Ovary (tissue), 3 donors: ENCODE data around the gene PNMT.

Experiments used
- EP300 ChIP-seq: sonication (generic); formaldehyde crosslinking; IDR thresholded peaks from one replicate; pipeline ENCODE4 v1.6.1; 2017; ENCODE audit warnings: antibody characterized with exemption
- TF ChIP-seq, protein P1 (sequence below), 3 donors: fragments of 450-650 bp in 2 of 3; fragments of 200-600 bp in 1 of 3; IDR thresholded peaks; one replicate each; pipeline versions ENCODE4 v1.5.1 to v1.8.0; 2016 to 2022; ENCODE audit warnings: antibody characterized with exemption in 3 of 3, mild to moderate bottlenecking in 1 of 3
- donor health status: DM: no; HTN: no; CAD: no.

DNA sequence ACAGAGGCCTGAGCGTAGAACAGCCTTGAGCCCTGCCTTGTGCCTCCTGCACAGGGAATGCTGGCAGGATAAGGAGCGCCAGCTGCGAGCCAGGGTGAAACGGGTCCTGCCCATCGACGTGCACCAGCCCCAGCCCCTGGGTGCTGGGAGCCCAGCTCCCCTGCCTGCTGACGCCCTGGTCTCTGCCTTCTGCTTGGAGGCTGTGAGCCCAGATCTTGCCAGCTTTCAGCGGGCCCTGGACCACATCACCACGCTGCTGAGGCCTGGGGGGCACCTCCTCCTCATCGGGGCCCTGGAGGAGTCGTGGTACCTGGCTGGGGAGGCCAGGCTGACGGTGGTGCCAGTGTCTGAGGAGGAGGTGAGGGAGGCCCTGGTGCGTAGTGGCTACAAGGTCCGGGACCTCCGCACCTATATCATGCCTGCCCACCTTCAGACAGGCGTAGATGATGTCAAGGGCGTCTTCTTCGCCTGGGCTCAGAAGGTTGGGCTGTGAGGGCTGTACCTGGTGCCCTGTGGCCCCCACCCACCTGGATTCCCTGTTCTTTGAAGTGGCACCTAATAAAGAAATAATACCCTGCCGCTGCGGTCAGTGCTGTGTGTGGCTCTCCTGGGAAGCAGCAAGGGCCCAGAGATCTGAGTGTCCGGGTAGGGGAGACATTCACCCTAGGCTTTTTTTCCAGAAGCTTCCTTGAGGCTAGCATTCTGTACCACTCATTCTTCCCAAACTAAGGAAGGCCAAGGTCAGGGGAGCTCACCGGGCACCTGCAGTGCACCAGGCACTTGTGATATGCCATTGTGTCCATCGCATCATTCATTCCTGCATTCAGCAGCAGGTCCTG, 1.9 kb downstream of the PNMT start:
- TF ChIP-seq, protein P1, sequence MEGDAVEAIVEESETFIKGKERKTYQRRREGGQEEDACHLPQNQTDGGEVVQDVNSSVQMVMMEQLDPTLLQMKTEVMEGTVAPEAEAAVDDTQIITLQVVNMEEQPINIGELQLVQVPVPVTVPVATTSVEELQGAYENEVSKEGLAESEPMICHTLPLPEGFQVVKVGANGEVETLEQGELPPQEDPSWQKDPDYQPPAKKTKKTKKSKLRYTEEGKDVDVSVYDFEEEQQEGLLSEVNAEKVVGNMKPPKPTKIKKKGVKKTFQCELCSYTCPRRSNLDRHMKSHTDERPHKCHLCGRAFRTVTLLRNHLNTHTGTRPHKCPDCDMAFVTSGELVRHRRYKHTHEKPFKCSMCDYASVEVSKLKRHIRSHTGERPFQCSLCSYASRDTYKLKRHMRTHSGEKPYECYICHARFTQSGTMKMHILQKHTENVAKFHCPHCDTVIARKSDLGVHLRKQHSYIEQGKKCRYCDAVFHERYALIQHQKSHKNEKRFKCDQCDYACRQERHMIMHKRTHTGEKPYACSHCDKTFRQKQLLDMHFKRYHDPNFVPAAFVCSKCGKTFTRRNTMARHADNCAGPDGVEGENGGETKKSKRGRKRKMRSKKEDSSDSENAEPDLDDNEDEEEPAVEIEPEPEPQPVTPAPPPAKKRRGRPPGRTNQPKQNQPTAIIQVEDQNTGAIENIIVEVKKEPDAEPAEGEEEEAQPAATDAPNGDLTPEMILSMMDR (IDR thresholded peaks at IDR 0.05), result no peak
- no peak for TF ChIP-seq EP300
